GM04504 (cell line): ENCODE results near the gene PTPRR.
A peak's percentile ranks its signal among the peaks of the same experiment; 100 is the strongest.

Experiments
- DNase-seq: peaks from one replicate; pipeline ENCODE4 v3.0.0-alpha.2; 2012; ENCODE audit warnings: low read depth

The PTPRR gene

DNA sequence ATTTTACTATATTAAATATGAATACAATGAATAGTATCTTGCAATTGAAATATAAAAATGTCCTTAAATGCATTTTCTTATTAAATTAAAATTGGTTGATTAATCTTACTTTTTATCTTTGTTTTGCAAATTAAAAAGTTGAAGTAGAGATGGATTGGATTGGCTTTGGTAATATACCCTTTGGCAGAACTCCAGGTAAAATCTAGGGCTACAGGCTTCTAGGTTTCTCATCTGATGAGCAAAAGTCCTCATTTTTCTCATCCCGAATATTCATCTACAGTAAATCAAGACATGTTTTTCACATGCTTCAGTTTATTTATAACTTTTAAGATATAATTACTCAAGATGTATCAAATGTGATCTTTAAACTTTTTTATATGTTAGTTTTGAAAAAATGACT lies 2.2 kb downstream of the PTPRR start:
- DNase-seq = no peak

DNA sequence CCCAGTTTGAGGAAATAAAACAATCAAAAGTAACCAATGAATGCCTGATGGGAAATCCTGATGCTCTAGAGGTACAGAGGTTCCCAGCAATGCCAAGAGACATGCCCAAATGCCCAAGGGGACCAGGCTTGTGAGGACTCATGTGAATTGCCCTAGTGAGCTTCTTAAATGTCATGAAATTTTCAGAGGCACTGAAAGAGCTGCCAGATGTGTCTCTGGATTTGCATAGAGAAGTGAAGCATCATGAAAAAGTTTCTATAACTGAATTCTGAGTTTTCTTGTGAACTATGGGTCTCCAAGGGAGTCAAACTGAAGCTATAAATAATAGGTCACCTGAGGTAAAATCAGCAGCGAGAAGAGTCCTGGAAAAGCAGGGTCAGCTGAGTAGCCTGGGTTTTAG lies 9.9 kb downstream of the PTPRR start:
- no peak for DNase-seq

DNA sequence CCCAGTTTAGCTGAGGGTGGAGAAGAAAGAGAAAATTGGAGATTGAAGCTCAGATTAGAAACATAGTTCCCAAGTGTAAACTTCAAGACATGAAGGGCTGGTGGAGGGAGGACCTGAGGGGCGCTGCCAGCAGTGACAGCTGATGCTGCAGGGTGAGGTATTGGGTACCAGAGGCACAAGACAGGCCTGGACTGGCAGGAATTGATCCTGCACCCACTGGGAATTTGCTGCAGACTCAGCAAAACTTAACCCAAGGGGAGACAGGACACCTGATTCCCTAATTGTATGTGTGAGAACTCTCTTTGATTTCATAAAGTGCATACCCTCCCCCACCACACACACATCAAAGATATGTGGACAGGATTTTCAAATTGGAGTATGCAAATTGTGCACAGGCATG lies 11.6 kb downstream of the PTPRR start:
- no peak for DNase-seq

DNA sequence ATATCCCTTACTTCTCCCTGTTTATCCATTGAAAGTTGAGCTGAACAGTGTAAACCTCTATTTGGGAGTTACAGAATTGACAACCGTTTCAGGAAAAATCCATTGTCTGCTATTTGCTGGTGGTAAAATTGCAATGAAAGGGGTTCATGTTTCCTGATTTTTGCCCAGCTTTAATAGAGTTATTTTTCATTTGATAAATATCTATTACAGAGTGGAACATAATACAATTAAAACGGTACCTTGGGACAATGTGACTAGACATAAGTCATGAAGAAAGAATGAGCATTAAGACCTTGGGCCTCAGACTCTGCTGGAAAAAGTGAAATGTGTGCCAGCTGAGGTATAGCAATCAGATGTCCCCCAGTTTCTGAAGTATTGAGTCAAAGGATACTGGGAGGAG lies 13.1 kb downstream of the PTPRR start:
- DNase-seq = no peak

DNA sequence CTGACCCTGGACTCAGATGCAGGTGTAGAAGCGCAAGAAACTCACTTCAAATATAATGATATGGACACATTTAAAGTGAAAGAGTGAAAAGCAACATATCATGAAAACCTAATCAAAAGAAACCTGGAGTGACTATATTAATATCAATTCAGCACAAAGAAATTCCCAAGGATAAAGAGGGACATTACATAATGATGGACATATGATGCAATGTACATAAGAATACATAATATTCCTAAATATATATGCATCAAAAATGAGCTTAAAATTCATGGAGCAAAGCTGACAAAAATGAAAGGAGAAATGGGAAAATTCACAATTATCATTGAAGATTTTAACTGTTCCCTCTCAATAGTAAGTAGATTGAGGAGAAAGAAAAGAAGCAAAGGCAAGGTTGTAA lies 24.6 kb downstream of the PTPRR start:
- no peak for DNase-seq

DNA sequence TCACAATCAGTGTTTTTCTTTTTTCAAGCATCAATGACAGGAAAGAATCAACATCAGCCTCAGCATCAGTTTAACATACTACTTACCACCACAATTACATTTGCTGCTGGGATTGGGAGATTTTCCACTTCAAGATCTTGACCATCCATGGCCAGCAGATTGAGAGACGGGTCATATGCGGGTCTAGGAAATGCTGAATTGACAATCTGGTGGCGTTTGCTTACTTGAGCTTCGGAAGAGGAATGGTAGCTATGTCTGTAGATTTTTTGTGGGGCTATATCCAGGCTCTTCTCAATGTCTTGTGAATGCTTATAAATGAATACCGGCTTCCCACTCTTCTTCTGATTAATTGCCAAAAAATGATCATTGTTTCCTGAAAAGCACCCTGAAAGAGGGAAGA lies 27.9 kb downstream of the PTPRR start:
- no peak for DNase-seq

DNA sequence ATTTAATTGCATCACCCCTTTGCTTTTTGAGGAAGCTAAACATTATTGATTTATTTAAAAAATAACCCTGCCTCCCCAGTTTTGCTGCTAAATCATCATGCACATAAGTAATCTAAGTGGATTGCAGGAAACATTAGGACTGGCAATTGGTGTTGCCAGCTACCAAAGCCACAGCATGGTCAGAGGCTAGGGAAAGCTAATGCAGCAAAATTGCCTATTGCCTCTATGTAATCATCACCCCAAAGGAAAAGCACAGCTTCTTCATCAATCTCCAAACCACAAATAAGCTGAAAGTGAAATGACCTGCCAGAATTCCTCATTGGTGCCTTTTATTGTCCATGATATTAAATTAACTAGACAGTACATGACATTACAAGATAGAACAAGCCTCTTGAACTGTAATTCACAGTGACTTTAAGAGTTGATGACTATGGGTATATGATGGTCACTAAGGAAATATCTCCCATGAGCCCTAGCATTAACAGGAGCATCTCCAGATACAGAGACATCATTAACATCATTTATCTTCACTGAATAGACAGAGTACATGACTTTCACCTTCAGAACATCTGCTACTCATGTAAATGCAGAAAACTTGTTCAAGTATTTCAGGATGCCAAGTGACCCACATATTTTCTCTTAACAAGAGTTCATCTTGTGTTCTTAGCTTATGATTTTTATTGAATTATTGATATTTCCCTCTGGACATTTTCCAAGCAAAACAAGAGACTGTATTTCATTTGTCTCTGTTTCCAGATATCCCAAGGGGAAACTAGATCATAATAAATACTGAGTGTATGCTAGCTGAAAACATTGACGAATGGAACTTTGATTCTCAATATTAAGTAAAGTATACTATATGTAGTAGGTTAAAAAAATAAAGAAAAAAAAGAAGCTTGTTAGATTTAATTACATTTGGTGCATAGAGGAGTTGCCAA lies 29.4 kb downstream of the PTPRR start:
- DNase-seq = no peak

DNA sequence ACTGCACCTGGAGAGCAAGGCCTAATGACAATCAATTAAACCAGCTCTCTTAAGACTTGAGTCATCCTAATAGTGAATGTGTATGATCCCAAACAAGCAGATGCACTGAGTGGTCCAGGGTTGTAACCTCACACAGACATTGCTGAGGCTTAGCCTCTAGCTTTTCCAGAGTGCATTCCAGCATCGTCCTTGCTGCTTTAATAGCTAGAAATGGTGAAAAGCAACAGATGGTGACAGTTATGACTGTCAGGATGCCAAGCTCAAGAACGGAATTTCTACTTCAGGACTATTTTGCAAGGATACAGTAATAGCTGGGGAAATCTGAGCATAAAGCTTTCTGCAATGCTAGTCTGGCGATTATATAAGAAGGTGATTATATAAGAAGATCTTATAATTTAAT lies 34.6 kb downstream of the PTPRR start:
- DNase-seq = no peak

DNA sequence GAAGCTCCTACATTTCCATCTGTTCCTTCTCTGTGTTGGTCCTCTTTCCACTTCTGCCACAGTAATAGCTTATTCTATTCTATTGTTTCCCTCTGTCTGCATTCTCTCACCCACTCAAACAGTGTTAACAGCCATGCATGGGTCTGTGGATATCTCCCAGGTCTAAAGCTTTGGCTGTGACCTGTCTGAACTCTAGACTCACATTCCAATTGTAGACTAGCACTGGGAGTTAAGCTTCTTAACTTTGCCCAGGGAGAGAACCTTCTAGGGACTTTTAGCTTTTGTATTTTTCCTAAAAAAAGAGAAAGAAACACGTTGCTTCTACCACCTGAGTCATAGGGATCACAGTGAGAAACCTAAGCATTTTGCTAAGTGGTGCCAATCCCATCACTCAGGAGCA lies 36.7 kb downstream of the PTPRR start:
- no peak for DNase-seq

DNA sequence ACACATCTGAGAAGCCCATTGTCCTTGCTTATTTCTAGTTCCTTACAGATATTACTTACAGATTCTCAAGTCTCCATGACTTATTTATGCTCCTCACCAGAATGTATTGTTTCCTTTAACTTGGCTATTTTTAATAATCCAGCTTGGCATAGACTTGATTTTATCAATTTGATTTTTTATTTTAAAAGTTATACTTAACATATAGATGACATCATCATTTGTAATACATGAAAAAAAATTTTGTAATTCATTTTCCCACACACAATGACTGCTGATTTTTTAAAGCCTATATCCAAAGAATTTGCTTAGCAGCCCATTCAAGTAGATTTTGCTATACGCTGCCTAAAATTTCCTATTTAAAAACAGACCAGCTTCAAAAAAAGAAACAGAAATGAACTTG lies 39.8 kb downstream of the PTPRR start:
- no peak for DNase-seq

DNA sequence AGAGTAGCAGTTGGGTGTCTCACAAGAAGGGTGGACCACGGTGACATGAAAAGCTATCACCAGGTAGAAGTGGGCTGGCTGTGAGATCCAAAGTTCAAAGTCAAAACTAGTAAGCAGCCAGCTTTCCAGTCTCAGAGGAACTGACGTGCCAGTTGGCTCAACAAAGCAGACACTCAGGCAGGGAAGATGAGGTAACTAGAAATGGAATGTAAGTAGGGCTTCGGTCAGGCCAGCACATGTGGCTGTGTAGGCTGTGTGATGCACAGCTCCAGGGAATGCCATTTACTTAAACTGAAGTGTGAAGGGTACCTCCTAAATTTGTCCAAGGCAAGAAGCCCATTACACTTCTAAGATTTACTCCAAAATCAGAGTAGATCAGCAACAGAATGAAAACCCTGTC lies 43.6 kb downstream of the PTPRR start:
- no peak for DNase-seq

DNA sequence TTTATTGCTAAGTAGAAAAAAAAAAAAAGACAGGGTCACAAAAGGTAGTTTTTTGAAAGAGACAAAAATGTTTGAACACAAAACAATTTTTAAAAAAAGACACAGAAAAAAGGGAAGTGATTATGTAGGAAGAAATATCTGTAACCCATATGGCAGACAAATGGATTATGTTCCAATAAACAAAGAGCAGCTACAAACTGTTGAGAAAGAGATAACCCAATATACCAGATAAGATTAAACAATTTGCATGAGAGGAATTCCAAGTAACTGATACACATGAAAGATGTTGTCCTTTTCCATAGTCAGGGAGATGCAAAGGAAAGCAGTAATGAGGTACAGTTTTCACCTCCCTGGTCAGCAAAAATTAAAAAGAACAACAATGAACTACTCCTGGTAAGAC lies 44.9 kb downstream of the PTPRR start:
- no peak for DNase-seq

DNA sequence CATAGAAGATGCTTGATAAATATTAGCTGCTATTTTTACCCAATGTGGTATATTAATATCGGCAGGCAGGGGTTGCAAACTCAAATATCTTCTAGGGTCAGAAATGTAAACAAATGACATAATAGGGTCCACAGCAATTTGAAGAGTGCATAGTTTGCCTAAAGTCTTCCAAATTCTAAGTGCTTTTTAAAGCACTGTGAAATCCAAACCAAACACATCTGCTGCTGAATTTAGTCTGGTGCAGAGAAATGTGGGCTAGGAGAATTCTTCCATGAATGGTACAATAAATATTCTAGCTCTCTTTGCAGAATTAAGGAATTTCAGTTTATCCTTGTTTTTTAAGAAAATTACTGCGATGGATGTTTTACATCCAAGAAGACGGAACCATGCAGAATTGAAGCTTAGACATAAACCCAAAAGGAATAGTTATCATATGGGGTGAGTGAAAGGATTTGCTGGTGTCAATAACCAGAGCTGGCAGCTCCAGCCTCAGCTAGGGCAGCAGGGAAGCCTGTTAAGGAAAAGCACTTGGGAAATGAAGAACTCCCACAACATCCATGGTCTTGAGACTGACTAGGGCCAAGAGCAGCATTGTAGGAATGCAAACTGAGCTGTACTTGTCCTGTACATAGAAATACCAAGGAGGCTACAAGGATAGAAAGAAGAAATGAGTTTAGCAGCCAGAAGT lies 65.5 kb downstream of the PTPRR start:
- no peak for DNase-seq

DNA sequence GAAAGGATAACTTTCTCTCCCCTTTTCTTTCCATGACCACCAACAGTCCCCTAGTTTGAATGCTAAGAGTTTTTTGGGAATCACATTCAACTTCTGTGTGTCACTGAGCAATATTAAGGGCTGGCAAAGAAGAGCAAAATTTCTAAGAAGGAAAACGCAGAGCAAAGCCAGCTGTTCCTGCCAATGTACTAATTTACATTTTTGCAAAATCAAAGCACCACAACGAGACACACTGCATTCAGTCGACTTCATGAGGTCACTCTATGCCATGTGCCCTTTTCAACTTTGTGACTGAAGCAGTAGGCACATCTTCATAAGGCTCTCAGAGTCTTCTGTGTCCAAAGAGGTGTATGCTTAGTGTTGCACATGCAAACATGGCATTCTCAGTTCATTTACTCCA lies 66.4 kb downstream of the PTPRR start:
- DNase-seq = no peak

DNA sequence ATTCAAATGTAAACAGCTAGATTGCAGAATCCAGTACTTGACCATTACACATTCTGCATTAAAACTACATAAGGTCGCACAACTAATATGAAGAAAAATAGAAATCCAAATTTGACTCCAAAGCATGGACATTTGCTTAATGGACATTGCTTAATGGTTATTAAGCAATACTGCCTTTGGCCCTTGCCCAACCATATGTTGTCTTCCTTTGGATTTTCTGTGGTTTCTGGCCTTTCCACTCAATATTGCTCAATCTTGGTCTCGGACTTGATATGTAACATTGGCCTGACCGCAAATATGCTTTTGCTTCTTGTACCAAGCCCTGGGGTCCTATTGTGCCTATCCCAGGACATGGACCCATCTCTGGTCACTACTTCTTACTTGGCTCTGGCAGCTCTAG lies 67.2 kb downstream of the PTPRR start:
- peak; percentile 35 for DNase-seq

DNA sequence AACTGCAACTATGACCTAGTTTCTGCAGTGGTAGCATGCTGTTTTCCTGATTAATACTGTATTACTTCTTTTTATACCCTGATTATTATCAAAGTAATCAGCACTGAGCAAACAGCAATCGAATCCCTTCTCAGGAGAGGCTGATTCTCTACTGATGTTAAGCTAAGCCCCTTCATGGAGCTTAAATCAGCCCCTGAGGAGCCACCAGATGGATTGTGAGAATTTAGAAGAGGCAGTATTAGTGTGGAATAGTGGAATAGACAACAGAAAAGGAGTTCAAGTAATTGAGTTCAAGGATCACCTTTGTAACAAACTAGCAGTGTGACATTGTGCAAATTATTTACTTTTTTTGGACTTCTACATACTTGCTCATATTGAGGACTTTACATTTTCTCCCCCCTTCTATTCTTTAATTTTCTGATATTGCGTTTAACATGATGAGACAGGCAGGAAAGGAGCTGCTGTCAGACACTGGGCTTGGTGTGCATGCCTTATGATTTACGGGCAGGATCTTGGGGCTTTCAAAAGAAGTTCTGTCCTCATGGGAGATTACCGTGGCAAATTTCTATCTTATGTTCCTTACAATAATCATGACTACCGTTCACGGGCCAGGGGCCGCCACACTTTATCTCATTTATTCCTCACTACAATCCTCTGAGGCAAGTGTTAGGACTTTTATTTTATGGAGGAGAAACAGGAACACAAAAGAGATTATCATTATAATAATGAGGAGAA lies 68.0 kb downstream of the PTPRR start:
- DNase-seq = no peak

DNA sequence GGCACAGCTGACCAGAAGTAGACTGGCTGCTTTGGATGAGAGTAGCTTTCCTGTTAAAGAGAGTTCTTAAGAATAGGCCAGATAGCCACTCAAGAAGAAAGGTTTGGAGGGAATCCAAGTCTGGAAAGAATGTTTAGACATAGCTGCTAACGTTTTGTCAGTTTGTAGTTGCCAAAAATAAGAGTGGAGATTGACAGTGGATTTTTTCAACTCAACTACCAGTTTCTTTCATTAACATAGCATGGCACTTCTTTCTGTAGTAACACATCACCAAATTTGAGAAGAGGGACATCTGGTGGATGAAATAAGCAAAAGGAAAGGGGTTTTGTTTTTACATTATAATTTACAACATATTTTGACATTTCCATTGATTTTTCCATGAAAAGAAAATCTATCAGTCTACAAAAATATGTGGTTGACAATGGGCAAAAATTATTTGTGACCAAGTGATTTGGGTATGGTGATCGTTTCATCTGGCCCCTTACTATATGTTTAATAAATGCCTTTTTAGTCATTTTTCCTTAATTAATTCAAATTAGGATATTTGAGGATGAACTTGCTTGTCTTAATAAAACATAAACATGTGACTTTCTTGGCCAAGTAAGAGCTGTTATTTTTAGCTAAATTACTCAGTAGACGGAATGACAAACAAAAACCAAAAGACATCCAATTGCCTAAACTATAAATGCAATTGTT lies 71.1 kb downstream of the PTPRR start:
- no peak for DNase-seq

DNA sequence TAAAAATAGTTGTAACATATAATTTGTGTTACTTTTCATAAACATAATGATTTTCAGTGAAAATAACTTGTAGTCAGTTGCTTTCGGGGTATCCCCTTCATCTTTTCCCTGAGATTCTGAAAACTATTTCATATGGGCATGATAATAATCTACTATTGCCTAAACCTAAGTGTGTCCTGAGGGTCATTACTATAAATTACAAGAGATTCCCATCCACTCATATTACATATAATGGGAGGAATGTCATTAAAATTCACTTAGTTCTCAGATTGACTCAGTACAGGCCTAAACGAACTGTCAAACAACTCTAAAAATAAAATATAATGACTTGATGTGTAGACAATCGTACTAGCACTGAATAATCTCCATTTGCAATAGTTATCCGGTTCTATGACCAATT lies 72.7 kb downstream of the PTPRR start:
- no peak for DNase-seq

DNA sequence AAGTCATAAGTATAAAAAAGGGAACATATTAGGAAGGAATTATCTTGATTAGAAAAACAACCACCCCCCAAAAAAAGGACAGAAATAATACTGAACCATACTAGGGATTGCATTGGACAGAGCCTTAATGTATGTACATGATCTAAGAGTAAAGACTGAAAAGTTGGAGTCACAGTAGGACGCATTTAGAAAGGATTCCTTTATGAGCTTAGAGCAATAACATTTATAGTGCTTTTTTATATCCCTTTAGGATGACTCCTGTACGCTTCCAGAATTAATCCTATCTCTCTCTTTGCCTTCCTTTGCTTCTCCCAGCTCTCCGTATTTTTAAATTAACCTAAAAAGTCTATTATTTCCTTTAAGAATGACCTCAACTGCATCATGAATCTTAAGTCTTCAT lies 75.3 kb downstream of the PTPRR start:
- DNase-seq = no peak

DNA sequence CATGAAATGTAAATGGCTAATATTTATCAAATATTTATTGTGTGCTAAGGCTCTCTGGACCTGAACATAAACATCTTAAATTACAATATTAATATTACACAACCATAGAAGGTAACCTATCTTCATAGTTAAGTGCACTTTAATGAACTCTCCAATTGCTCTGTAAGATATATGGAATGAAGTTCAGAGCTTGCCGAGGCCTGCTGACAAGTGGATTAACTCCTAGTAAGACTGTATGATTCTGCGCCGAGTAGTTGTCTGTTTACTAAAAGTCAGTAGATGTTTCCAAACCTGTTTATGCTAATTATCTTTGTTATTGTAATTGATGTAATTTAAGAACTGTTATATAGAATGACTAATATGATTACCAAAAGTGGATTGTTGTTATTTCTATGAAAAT lies 77.2 kb downstream of the PTPRR start:
- no peak for DNase-seq

DNA sequence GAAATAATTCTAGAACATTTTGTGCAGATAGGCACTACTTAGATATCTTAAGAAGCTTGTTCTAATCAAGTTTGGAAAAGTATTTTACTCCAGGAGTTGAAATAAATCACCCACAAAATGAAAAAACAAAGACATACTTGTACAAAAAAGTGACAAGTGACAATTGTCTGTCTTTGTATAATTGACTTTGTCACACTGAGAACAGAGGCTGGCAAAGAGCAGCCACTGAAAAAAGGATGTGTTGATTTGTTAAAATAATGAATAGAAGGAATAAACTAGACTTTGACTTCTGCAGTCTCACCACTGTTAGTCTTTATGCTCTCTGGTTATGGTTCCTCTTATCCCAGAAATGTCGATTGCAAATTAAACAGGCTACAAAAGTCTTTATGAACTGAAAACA lies 77.6 kb downstream of the PTPRR start:
- DNase-seq = no peak

DNA sequence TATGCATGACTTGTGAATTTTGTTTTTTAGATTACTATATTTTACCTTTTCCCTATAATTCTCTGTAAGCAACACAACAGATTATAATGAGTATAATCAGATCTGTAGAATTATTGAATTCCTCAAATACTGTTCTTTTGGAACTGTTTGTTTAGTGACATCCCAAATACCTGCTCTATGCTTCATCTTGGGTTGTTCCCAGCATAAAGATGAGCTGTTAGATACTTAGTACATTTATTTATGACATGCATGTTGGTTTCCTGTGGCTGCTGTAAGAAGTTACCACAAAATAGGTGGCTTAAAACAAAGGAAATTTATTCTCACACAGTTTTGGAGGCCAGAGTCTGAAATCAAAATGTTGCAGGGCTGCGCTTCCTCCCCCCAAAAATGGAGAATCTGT lies 78.4 kb downstream of the PTPRR start:
- DNase-seq = no peak
